ENCODE measurements around the gene HBA2. TPM values are rescaled to one million over a fixed set of nuclear protein-coding genes. Genes with fewer than 3 reads are reported as not detected.
A peak's percentile ranks its signal among the peaks of the same experiment; 100 is the strongest.

The HBA2 gene
- total RNA-seq, 4 donors from 2014 or later: 52.8 to 638 (median 317) TPM

DNA sequence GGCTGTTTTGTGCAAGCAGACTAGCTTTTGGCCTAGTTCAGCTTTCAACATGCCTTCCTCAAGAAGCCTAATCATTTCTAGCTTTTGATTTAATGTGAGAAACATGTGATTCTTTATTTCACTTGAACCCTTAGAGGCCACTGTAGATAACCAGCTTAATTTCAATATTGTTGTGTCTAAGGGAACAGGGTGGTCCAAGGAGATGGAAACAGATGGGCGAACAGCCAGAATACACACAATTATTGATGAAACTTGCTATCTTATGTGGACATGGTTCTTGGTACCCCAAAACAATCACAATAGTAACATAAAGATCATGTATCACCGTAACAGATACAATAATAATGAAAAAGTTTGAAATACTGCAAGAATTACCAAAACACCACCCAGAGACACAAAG, 39.0 kb upstream of the HBA2 start:
- no peak for TF ChIP-seq POLR2A (IDR thresholded peaks at IDR 0.05)
- intact Hi-C loops (cut with DNase I; ENCODE audit: low total_unique reads): no loop called here
- H3K27me3 ChIP-seq: no peaks in the 10 kb centered on the region
- no peaks in the 10 kb centered on the region for H3K4me1 ChIP-seq
- H3K36me3 ChIP-seq: no peaks in the 10 kb centered on the region
- no peak overlapping the region for H3K27ac ChIP-seq
- DNase-seq: no peak
- H3K4me3 ChIP-seq: no peak overlapping the region
- no peaks in the 10 kb centered on the region for H3K9me3 ChIP-seq

DNA sequence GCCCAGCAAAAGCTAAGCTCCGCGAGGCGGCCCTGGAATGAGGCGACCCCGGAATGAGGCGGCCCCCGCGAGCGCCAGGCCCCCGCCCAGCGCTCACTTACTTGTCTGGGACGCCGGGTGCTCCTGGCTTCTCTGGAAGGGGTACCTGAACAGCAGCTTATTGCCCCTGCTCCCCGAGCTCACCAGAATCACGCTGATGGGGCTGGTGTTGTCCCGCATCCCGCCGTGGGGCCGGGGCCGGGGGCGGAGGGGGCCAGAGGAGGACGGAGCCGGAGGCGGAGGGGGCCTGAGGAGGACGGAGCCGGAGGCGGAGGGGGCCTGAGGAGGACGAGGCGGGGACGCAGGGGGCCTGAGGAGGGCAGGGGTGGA, 34.6 kb upstream of the HBA2 start:
- Histone ChIP-seq H3K4me3 (peak overlapping the region; percentile 79 to 92), H3K27ac (peak overlapping the region; percentile 60 to 90), H3K4me1 (no peaks in the 10 kb centered on the region), H3K36me3 (no peaks in the 10 kb centered on the region), H3K27me3 (no peaks in the 10 kb centered on the region), H3K9me3 (no peaks in the 10 kb centered on the region)
- intact Hi-C loops (cut with DNase I; ENCODE audit: low total_unique reads): no loop called here
- no peak for TF ChIP-seq POLR2A (IDR thresholded peaks at IDR 0.05)
- TF ChIP-seq, protein P1, sequence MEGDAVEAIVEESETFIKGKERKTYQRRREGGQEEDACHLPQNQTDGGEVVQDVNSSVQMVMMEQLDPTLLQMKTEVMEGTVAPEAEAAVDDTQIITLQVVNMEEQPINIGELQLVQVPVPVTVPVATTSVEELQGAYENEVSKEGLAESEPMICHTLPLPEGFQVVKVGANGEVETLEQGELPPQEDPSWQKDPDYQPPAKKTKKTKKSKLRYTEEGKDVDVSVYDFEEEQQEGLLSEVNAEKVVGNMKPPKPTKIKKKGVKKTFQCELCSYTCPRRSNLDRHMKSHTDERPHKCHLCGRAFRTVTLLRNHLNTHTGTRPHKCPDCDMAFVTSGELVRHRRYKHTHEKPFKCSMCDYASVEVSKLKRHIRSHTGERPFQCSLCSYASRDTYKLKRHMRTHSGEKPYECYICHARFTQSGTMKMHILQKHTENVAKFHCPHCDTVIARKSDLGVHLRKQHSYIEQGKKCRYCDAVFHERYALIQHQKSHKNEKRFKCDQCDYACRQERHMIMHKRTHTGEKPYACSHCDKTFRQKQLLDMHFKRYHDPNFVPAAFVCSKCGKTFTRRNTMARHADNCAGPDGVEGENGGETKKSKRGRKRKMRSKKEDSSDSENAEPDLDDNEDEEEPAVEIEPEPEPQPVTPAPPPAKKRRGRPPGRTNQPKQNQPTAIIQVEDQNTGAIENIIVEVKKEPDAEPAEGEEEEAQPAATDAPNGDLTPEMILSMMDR (IDR thresholded peaks at IDR 0.05): no peak
- DNase-seq: peak; percentile 23 to 29

DNA sequence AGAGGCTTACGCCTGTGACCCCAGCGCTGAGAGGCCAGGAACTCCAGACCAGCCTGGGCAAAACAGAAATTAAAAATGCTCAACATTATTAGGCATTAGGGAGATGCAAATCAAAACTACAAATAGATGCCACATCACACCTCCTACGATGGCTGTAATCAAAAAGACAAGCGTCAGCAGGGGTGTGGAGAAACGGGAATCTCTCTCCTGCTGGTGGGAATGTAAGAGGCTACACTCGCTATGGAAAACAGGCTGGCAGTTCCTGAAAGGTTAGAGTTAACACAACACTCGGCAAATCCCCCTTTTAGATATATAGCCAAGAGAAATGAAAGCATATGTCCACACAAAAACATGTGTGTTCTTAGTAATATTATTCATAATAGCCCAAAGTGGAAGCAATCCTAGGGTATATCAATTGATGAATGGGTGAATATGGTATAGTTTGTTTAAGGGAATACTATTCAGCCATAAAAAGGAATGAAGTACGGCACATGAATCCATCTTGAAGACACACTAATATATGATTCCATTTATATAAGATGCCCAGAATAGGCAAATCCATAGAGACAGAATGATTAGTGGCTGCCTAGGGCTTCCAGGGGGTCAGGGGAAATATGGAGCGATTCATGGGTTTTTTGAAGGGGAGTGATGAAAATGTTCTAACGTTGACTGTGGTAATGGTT, 32.4 kb upstream of the HBA2 start:
- no peak overlapping the region for H3K27ac ChIP-seq
- no peaks in the 10 kb centered on the region for H3K27me3 ChIP-seq
- no peaks in the 10 kb centered on the region for H3K36me3 ChIP-seq
- no peak overlapping the region for H3K4me3 ChIP-seq
- no peaks in the 10 kb centered on the region for H3K9me3 ChIP-seq
- TF ChIP-seq, protein P1 (IDR thresholded peaks at IDR 0.05): no peak
- TF ChIP-seq POLR2A (IDR thresholded peaks at IDR 0.05): no peak
- intact Hi-C loops (cut with DNase I; ENCODE audit: low total_unique reads): no loop called here
- DNase-seq: no peak
- H3K4me1 ChIP-seq: no peaks in the 10 kb centered on the region

DNA sequence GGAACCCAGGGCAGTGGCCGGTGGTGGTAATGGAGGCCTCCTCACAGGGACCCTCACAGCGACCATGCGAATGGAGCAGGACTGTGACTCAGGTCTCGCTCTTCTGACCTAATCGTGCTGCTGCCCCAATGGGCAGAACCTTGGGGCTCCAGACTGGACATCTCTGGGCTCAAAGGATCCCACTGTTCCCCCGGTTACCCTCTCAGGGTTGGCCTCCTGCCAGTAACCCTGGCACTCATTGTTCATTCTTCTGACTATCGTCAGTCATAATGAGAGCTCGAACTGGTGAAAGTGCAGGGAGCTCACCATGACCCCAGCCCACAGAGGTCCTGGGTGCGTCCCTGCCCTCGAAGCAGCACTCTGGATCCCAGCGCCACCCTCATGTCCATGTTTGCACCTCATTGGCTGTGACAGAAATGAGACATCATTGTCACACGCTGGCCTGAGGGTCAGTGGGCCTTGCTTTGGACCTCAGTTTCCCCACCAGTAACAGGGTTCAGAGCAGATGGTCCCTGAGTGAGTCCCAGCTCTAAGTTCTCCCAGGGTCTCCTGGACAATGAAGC, 30.2 kb upstream of the HBA2 start:
- intact Hi-C loops (cut with DNase I; ENCODE audit: low total_unique reads): no loop called here
- H3K4me3 ChIP-seq: no peak overlapping the region
- no peaks in the 10 kb centered on the region for H3K9me3 ChIP-seq
- H3K36me3 ChIP-seq: no peaks in the 10 kb centered on the region
- no peak for DNase-seq
- no peak overlapping the region for H3K27ac ChIP-seq
- TF ChIP-seq, protein P1 (IDR thresholded peaks at IDR 0.05): no peak
- no peak for TF ChIP-seq POLR2A (IDR thresholded peaks at IDR 0.05)
- H3K4me1 ChIP-seq: no peaks in the 10 kb centered on the region
- no peaks in the 10 kb centered on the region for H3K27me3 ChIP-seq

DNA sequence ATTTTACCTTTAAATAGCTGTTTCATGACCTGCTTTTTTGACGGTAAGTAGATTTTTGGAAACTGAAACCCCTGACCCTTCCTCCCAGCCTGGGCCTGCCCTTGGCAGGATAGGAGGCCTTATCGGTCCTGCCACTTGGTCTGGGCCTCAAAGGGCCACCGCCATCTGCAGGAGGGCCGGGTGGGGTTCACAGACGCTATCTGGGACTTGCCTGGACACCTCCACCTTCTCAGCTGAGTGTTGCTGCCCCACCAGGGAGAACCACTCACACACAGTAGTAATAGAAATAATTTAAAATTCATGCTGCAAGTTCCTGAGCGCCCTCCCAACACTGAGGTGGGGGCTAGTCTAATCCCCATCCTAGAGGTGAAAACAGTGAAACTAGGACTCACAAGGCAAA, 29.6 kb upstream of the HBA2 start:
- DNase-seq: no peak
- no peak overlapping the region for H3K27ac ChIP-seq
- no peak overlapping the region for H3K4me3 ChIP-seq
- TF ChIP-seq, protein P1 (IDR thresholded peaks at IDR 0.05): no peak
- TF ChIP-seq POLR2A (IDR thresholded peaks at IDR 0.05): no peak
- no peaks in the 10 kb centered on the region for H3K36me3 ChIP-seq
- no peaks in the 10 kb centered on the region for H3K9me3 ChIP-seq
- H3K4me1 ChIP-seq: no peaks in the 10 kb centered on the region
- H3K27me3 ChIP-seq: no peaks in the 10 kb centered on the region
- intact Hi-C loops (cut with DNase I; ENCODE audit: low total_unique reads): no loop called here
